Left ventricle myocardium inferior (tissue), 1 donor: Measurements from ENCODE around the gene RREB1. TPM values are rescaled to one million over a fixed set of nuclear protein-coding genes. Genes with fewer than 3 reads are reported as not detected.
A peak's percentile ranks its signal among the peaks of the same experiment; 100 is the strongest.

Experiments
- DNase-seq: peaks from one replicate; pipeline ENCODE4 v3.0.0-alpha.2; 2020
- H3K27ac ChIP-seq: fragments of 200-600 bp; replicated peaks from 2 replicates; pipeline ENCODE4 v1.8.0; 2021
- H3K27me3 ChIP-seq: fragments of 200-600 bp; 2 replicates; pipeline ENCODE4 v1.8.0; 2021; ENCODE audit warnings: low read depth
- H3K36me3 ChIP-seq: fragments of 200-600 bp; 2 replicates; pipeline ENCODE4 v1.8.0; 2021
- H3K4me1 ChIP-seq: fragments of 200-600 bp; 2 replicates; pipeline ENCODE4 v1.8.0; 2021
- H3K4me3 ChIP-seq: fragments of 200-600 bp; 2 replicates; pipeline ENCODE4 v1.8.0; 2021; ENCODE audit warnings: mild to moderate bottlenecking, moderate library complexity
- H3K9me3 ChIP-seq: fragments of 200-600 bp; replicated peaks from 2 replicates; pipeline ENCODE4 v1.8.0; 2021
- intact Hi-C: fragments of 100-400 bp; cut with micrococcal nuclease; formaldehyde crosslinking; loops from one replicate; pipeline ENCODE4 v1.11.0; 2022
- total RNA-seq: library from RNA; stranded (reverse); fragmentation: NEBNext Ultra II Directional; extraction: Animal tissue kit (Norgen Biotek cat#: 25700); gene quantifications from one replicate; pipeline ENCODE4 v1.2.1, GENCODE V29; 2021
- TF ChIP-seq, protein P1 (sequence below): fragments of 200-600 bp; IDR thresholded peaks from 2 replicates; pipeline ENCODE4 v1.8.0; 2021; ENCODE audit warnings: antibody characterized with exemption, mild to moderate bottlenecking, borderline replicate concordance
- donor health status: DM: no; HTN: yes; CAD: no; lungs with severe emphysema.

Gene RREB1
- total RNA-seq, 1 donor from 2014 or later, result 33.3 TPM

DNA sequence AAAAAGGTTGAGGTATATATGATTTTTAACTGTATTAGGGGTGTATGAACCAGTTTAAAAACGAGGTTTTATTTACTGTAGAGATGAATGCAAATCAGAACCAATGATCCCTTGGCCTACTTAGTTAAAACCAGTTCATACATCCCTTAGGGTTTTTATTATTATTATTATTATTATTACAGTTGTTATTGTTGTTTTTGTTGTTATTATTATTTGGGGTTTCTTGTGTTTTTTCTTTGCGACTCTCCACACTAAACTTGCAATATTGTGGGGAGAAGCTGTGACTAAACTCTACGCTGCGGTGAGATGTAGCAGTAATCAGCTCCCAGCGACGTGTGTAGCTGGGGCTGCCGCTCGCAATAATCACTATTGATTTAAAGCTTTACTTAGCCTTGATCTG, 143.1 kb downstream of the RREB1 start:
- H3K4me1 ChIP-seq, result peaks cover 15% of the 10 kb centered on the region
- TF ChIP-seq, protein P1, sequence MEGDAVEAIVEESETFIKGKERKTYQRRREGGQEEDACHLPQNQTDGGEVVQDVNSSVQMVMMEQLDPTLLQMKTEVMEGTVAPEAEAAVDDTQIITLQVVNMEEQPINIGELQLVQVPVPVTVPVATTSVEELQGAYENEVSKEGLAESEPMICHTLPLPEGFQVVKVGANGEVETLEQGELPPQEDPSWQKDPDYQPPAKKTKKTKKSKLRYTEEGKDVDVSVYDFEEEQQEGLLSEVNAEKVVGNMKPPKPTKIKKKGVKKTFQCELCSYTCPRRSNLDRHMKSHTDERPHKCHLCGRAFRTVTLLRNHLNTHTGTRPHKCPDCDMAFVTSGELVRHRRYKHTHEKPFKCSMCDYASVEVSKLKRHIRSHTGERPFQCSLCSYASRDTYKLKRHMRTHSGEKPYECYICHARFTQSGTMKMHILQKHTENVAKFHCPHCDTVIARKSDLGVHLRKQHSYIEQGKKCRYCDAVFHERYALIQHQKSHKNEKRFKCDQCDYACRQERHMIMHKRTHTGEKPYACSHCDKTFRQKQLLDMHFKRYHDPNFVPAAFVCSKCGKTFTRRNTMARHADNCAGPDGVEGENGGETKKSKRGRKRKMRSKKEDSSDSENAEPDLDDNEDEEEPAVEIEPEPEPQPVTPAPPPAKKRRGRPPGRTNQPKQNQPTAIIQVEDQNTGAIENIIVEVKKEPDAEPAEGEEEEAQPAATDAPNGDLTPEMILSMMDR, result no peak
- H3K27ac ChIP-seq, result no peak overlapping the region

GRCh38 chr6:7251646-7252260, 144.0 kb downstream of the RREB1 start:
- Histone ChIP-seq H3K36me3 (peaks cover 51% of the 10 kb centered on the region), H3K27ac (peak overlapping the region; percentile 21), H3K9me3 (peaks cover 12% of the 10 kb centered on the region), H3K4me1 (peaks cover 15% of the 10 kb centered on the region), H3K27me3 (no peaks in the 10 kb centered on the region), H3K4me3 (no peak overlapping the region)
- DNase-seq, result no peak
- TF ChIP-seq, protein P1, result no peak
- intact Hi-C loops, result no loop called here

More for the DNA sequence above, 143.1 kb downstream of the RREB1 start:
- no peak for DNase-seq
- no peaks in the 10 kb centered on the region for H3K27me3 ChIP-seq
- H3K4me3 ChIP-seq, result no peak overlapping the region
- intact Hi-C loops, result no loop called here
- peaks cover 3% of the 10 kb centered on the region for H3K9me3 ChIP-seq
- peaks cover 58% of the 10 kb centered on the region for H3K36me3 ChIP-seq

GRCh38 chr6:7252390-7252789, 144.6 kb downstream of the RREB1 start:
- TF ChIP-seq, protein P1, result no peak
- peaks cover 45% of the 10 kb centered on the region for H3K36me3 ChIP-seq

GRCh38 chr6:7254980-7255835, 147.4 kb downstream of the RREB1 start:
- peaks cover 16% of the 10 kb centered on the region for H3K4me1 ChIP-seq
- H3K36me3 ChIP-seq, result peaks cover 17% of the 10 kb centered on the region
- TF ChIP-seq, protein P1, result no peak
- DNase-seq, result peak; percentile 28
- intact Hi-C loops, result no loop called here
- H3K9me3 ChIP-seq, result peaks cover 12% of the 10 kb centered on the region
- no peak overlapping the region for H3K4me3 ChIP-seq
- peak overlapping the region; percentile 82 for H3K27ac ChIP-seq
- H3K27me3 ChIP-seq, result no peaks in the 10 kb centered on the region

More at GRCh38 chr6:7252390-7252789, 144.6 kb downstream of the RREB1 start:
- intact Hi-C loops, result no loop called here
- Histone ChIP-seq H3K9me3 (peaks cover 12% of the 10 kb centered on the region), H3K4me1 (peaks cover 15% of the 10 kb centered on the region), H3K27me3 (no peaks in the 10 kb centered on the region), H3K4me3 (no peak overlapping the region), H3K27ac (peak overlapping the region; percentile 21)
- no peak for DNase-seq

DNA sequence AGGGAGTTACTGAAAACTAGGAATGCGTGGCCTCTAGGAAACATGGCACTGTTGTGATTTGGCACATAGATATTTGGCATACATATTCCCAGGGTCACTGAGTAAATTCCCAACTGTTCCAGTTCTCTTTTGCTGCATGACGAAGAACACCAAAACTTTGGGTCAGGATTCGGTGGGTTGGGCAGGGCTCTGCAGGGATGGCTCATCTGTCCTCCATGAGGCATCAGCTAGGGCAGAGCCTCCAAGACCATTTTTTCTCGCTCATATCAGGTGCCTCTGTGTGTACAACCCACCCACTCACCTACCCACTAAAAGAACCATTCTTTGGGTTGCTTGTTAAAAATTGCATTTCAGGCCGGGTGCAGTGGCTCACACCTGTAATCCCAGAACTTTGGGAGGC, 148.2 kb downstream of the RREB1 start:
- peak overlapping the region; percentile 82 for H3K27ac ChIP-seq
- TF ChIP-seq, protein P1, result no peak
- H3K4me1 ChIP-seq, result peaks cover 23% of the 10 kb centered on the region
- peaks cover 12% of the 10 kb centered on the region for H3K9me3 ChIP-seq
- no peak overlapping the region for H3K4me3 ChIP-seq
- intact Hi-C loops, result no loop called here
- peaks cover 10% of the 10 kb centered on the region for H3K36me3 ChIP-seq
- no peak for DNase-seq
- no peaks in the 10 kb centered on the region for H3K27me3 ChIP-seq
